Stimulated activated naive B cell treated with anti-CD40 and anti-IgM and Interleukin-4, amounts not matched to agents 10 μg/mL and 1 μg/mL and 100 μg/mL, for 72 hours (primary cell): ENCODE data around the gene ABHD17C.
A peak's percentile ranks its signal among the peaks of the same experiment; 100 is the strongest.

ENCODE experiments used
- ATAC-seq, 2 donors: fragments of 150-1000 bp; cut with Tn5 transposase; replicated peaks; 2 replicates each; pipeline ENCODE4 v1.10.0; 2021; ENCODE audit warnings: moderate library complexity in 1 of 2
- DNase-seq: peaks from one replicate; pipeline ENCODE4 v3.0.0; 2021
- H3K27ac Mint-ChIP-seq: one replicate; pipeline ENCODE4 v1.8.0; 2022; ENCODE audit warnings: mild to moderate bottlenecking, mixed read lengths
- H3K27me3 Mint-ChIP-seq, 2 donors: one replicate each; pipeline ENCODE4 v1.8.0; 2022; ENCODE audit warnings: mixed read lengths in 2 of 2
- H3K36me3 Mint-ChIP-seq, 2 donors: one replicate each; pipeline ENCODE4 v1.8.0; 2022; ENCODE audit warnings: mixed read lengths in 2 of 2, mild to moderate bottlenecking in 1 of 2
- H3K4me1 Mint-ChIP-seq, 2 donors: one replicate each; pipeline ENCODE4 v1.8.0; 2022; ENCODE audit warnings: mixed read lengths in 2 of 2, mild to moderate bottlenecking in 1 of 2
- H3K4me3 Mint-ChIP-seq, 2 donors: one replicate each; pipeline ENCODE4 v1.8.0; 2022; ENCODE audit warnings: mild to moderate bottlenecking in 2 of 2, mixed read lengths in 2 of 2, moderate library complexity in 1 of 2
- H3K9me3 Mint-ChIP-seq, 2 donors: one replicate each; pipeline ENCODE4 v1.8.0; 2022; ENCODE audit warnings: mixed read lengths in 2 of 2, mild to moderate bottlenecking in 1 of 2

The ABHD17C gene

GRCh38 chr15:80785811-80786354 is 90.8 kb downstream of the ABHD17C start:
- Mint-ChIP-seq H3K27me3 (peaks cover 0 to 4% of the 10 kb centered on the region in 2 donors), H3K4me3 (no peak overlapping the region), H3K4me1 (peaks cover 0 to 1% of the 10 kb centered on the region in 2 donors), H3K36me3 (no peaks in the 10 kb centered on the region), H3K9me3 (no peaks in the 10 kb centered on the region), H3K27ac (no peak overlapping the region)
- DNase-seq (no peak), ATAC-seq (no peak)

DNA sequence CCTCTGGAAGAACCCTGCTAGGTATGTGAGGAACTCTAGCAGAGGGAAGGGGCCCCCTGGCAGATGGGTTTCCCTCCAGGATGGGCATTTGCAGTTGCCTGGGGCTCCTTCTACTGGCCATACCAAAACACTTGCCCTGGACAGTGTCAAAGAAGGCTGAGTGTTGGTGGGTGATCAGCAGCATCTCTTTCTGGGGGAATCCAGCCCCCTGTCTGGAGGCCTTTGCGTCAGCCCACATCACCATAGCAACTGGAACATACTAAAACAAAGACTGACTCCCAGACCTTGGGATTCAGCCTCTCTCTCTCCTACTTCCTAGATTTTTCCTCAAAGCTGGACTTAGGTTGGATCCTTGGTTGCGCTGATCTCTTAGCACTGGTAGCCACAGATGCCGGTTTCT is 92.2 kb downstream of the ABHD17C start:
- no peak overlapping the region for H3K4me3 Mint-ChIP-seq
- H3K27ac Mint-ChIP-seq = no peak overlapping the region
- DNase-seq (no peak), ATAC-seq (no peak)
- H3K9me3 Mint-ChIP-seq = no peaks in the 10 kb centered on the region
- H3K4me1 Mint-ChIP-seq = peaks cover 0 to 1% of the 10 kb centered on the region in 2 donors
- no peaks in the 10 kb centered on the region for H3K36me3 Mint-ChIP-seq
- no peaks in the 10 kb centered on the region for H3K27me3 Mint-ChIP-seq

GRCh38 chr15:80788536-80788935 is 93.4 kb downstream of the ABHD17C start:
- DNase-seq (no peak), ATAC-seq (no peak)
- H3K4me3 Mint-ChIP-seq = no peak overlapping the region
- no peak overlapping the region for H3K27ac Mint-ChIP-seq
- no peaks in the 10 kb centered on the region for H3K36me3 Mint-ChIP-seq
- peaks cover 0 to 1% of the 10 kb centered on the region in 2 donors for H3K4me1 Mint-ChIP-seq
- no peaks in the 10 kb centered on the region for H3K9me3 Mint-ChIP-seq
- no peaks in the 10 kb centered on the region for H3K27me3 Mint-ChIP-seq

DNA sequence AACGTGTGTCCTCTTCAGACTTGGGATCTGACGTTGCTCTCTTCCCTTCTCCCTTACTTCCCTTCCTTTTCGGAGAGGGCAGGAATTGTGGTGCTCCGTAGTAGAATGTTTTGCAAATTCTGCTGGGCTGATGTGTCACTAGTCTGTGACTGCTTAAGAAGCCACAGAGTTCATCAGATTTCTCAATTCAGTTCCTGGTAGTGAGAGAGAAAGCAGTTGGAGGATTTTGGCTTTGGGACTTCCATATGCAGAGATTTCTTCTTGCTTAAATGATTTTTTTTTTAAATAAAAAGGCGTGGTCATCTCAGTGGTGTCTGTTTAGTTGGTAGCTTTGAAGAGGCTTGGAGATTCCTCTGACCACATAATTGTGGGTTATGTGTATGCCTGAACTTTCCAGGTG is 94.2 kb downstream of the ABHD17C start:
- H3K9me3 Mint-ChIP-seq = no peaks in the 10 kb centered on the region
- H3K27ac Mint-ChIP-seq = no peak overlapping the region
- DNase-seq = no peak
- no peaks in the 10 kb centered on the region for H3K27me3 Mint-ChIP-seq
- no peaks in the 10 kb centered on the region for H3K36me3 Mint-ChIP-seq
- no peaks in the 10 kb centered on the region for H3K4me1 Mint-ChIP-seq
- H3K4me3 Mint-ChIP-seq = no peak overlapping the region
- no peak for ATAC-seq

- H3K4me1 Mint-ChIP-seq = no peaks in the 10 kb centered on the region
- no peaks in the 10 kb centered on the region for H3K36me3 Mint-ChIP-seq
- no peak overlapping the region for H3K27ac Mint-ChIP-seq
- ATAC-seq (no peak), DNase-seq (no peak)
- H3K27me3 Mint-ChIP-seq = peaks cover 0 to 2% of the 10 kb centered on the region in 2 donors
- H3K9me3 Mint-ChIP-seq = no peaks in the 10 kb centered on the region
- H3K4me3 Mint-ChIP-seq = no peak overlapping the region
These were observed 94.7 kb downstream of the ABHD17C start for GRCh38 chr15:80789796-80790195.

DNA sequence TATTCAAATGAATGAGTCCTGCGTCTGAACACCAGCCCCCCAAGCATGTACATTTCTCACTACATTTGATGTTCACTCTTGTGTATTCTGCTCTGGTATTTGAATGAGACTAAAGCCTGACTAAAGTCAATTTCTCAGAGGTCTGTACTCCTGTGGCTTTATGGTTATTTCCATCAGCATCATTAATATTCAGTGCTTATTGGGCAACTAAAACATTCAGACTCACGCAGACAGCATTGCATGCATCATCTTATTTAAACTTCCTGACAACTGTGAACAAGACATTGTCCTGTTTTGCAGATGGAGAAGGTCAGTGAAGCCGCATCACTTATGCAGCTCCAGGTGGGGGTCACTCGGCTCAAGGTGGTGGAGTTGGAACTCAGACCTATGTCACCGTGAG is 95.1 kb downstream of the ABHD17C start:
- DNase-seq = no peak
- Mint-ChIP-seq H3K9me3 (no peaks in the 10 kb centered on the region), H3K4me1 (no peaks in the 10 kb centered on the region), H3K4me3 (no peak overlapping the region), H3K27me3 (peaks cover 0 to 6% of the 10 kb centered on the region in 2 donors), H3K36me3 (no peaks in the 10 kb centered on the region), H3K27ac (no peak overlapping the region)
- ATAC-seq = no peak

GRCh38 chr15:80791004-80791403 is 95.9 kb downstream of the ABHD17C start:
- no peak overlapping the region for H3K4me3 Mint-ChIP-seq
- H3K4me1 Mint-ChIP-seq = no peaks in the 10 kb centered on the region
- no peak for ATAC-seq
- H3K27me3 Mint-ChIP-seq = peaks cover 0 to 8% of the 10 kb centered on the region in 2 donors
- H3K36me3 Mint-ChIP-seq = no peaks in the 10 kb centered on the region
- no peak for DNase-seq
- H3K9me3 Mint-ChIP-seq = no peaks in the 10 kb centered on the region
- H3K27ac Mint-ChIP-seq = no peak overlapping the region

DNA sequence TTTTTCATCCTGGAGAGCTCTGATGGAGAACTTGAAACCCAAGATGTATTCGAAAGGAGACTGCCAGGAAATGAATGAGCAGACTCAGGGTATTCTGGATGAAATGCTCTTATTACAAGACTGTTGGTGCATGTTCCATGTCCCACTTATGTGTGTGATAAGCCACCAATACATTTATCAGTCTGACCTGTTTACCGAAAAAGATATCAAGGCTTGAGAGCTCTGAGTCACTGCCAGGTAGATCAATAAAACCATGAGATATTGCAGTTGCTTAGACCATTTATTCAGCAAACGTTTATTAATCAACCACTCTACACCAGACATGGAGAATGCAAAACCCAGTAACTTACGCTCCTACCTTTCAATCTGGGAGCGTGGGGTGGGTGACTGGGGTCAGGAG is 101.3 kb downstream of the ABHD17C start:
- no peak overlapping the region for H3K27ac Mint-ChIP-seq

GRCh38 chr15:80798911-80799310 is 103.8 kb downstream of the ABHD17C start:
- H3K4me1 Mint-ChIP-seq = peaks cover 1 to 3% of the 10 kb centered on the region in 2 donors
- peaks cover 0 to 3% of the 10 kb centered on the region in 2 donors for H3K9me3 Mint-ChIP-seq
- no peak overlapping the region for H3K4me3 Mint-ChIP-seq
- DNase-seq (no peak), ATAC-seq (no peak)
- peaks cover 0 to 8% of the 10 kb centered on the region in 2 donors for H3K27me3 Mint-ChIP-seq
- no peak overlapping the region for H3K27ac Mint-ChIP-seq
- H3K36me3 Mint-ChIP-seq = no peaks in the 10 kb centered on the region

More for the DNA sequence above, 101.3 kb downstream of the ABHD17C start:
- peaks cover 0 to 2% of the 10 kb centered on the region in 2 donors for H3K9me3 Mint-ChIP-seq
- no peak for ATAC-seq
- no peak overlapping the region for H3K4me3 Mint-ChIP-seq
- no peak for DNase-seq
- no peaks in the 10 kb centered on the region for H3K4me1 Mint-ChIP-seq
- H3K36me3 Mint-ChIP-seq = no peaks in the 10 kb centered on the region
- H3K27me3 Mint-ChIP-seq = peaks cover 0 to 8% of the 10 kb centered on the region in 2 donors

DNA sequence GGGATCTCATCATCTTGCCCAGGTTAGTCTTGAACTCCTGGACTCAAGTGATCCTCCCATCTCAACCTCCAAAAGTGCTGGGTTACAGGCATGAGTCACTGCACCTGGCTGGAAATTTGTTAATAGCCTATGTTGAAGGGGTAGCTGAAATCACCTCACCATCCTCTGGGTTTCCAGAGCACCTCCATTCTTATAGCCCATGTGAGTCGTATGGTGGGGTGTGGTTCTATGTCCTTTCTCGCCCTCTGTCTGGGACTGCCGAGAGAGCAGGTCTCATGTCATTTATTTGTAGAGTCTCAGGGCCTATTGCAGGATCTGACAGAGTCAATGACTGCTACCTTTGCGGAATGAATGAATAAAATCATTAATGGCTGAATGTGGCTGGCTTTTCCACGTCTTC is 105.0 kb downstream of the ABHD17C start:
- DNase-seq (no peak), ATAC-seq (no peak)
- Mint-ChIP-seq H3K4me1 (peaks cover 2 to 6% of the 10 kb centered on the region in 2 donors), H3K36me3 (no peaks in the 10 kb centered on the region), H3K9me3 (peaks cover 0 to 3% of the 10 kb centered on the region in 2 donors), H3K27ac (no peak overlapping the region), H3K27me3 (peaks cover 0 to 3% of the 10 kb centered on the region in 2 donors), H3K4me3 (no peak overlapping the region)

DNA sequence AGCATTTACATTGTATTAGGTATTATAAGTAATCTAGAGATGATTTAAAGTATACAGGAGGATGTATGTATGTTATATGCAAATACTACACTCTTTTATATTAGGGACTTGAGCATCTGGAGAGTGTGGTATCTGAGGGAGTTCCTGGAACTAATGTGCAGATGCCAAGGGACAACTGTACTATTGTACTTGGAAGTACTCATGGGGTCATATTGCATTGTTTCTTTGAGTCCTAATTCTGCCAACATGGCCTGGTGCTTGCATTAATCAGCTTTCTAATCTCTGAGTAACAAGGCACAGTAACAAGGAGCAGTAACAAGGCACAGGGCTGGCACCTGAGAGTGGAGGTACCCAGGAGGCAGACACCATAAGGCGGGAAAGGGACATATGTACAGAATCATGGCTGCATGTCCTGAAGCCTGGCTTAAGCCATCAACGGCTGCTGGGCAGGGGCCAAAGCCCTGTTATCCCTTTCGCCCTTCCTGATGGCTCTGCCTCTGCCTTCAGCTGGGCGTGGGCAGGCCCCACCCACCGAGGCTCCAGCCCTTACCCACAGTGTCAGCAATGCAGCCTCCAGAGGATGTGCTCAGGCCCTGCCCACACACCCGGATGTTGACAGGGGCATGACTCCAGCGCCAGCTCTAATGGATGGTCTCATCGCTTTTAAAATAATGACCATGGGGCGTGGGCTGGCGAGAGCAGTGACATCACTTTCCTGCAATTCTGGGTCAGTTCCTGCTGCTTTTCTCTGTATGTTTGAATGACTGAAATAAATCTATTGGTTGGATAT is 107.0 kb downstream of the ABHD17C start:
- no peak for DNase-seq
- no peak for ATAC-seq
- H3K4me1 Mint-ChIP-seq = peaks cover 2 to 6% of the 10 kb centered on the region in 2 donors
- H3K4me3 Mint-ChIP-seq = no peak overlapping the region
- H3K27me3 Mint-ChIP-seq = no peaks in the 10 kb centered on the region
- no peak overlapping the region for H3K27ac Mint-ChIP-seq
- no peaks in the 10 kb centered on the region for H3K36me3 Mint-ChIP-seq
- peaks cover 0 to 3% of the 10 kb centered on the region in 2 donors for H3K9me3 Mint-ChIP-seq

- Mint-ChIP-seq H3K9me3 (peaks cover 0 to 3% of the 10 kb centered on the region in 2 donors), H3K4me1 (peaks cover 2 to 6% of the 10 kb centered on the region in 2 donors), H3K4me3 (no peak overlapping the region), H3K36me3 (no peaks in the 10 kb centered on the region), H3K27ac (no peak overlapping the region), H3K27me3 (no peaks in the 10 kb centered on the region)
- peak in 1 of 2 donors; percentile 73 for ATAC-seq
- DNase-seq = no peak
These were observed 108.7 kb downstream of the ABHD17C start for GRCh38 chr15:80803580-80804525.

DNA sequence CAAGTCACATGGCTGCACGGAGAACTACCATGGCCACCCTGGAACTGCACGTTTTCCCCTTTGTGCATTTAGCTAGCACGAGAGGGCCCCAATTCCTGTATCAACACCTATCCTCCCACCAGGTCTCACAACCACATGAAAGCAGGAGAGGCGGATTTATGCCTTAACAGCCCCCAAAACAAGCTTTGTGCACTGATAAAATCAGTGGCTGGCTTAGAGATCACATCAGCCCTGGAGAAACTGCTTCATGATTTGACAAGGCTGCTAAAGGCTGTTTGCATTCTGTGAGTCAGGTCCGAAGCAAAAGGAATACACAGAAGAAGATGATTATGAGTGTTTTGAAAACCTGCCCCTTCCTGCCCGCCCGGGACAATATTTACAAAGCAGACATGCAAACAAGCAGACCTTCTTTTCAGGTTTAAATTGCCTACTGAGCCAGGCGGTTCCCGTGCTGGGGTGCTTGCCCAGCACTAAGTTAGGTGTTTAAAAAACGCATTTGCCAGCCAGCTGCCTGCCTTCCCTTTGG is 109.9 kb downstream of the ABHD17C start:
- no peak overlapping the region for H3K27ac Mint-ChIP-seq
- no peaks in the 10 kb centered on the region for H3K36me3 Mint-ChIP-seq
- H3K4me1 Mint-ChIP-seq = peaks cover 2 to 6% of the 10 kb centered on the region in 2 donors
- ATAC-seq (no peak), DNase-seq (no peak)
- no peak overlapping the region for H3K4me3 Mint-ChIP-seq
- peaks cover 0 to 3% of the 10 kb centered on the region in 2 donors for H3K9me3 Mint-ChIP-seq
- H3K27me3 Mint-ChIP-seq = no peaks in the 10 kb centered on the region
